ENCODE data around the gene ZBTB40. TPM values are rescaled to one million over a fixed set of nuclear protein-coding genes. Genes with fewer than 3 reads are reported as not detected.

The ZBTB40 gene
- total RNA-seq, 1 experiment from 2014 or later: 11.5 TPM

DNA sequence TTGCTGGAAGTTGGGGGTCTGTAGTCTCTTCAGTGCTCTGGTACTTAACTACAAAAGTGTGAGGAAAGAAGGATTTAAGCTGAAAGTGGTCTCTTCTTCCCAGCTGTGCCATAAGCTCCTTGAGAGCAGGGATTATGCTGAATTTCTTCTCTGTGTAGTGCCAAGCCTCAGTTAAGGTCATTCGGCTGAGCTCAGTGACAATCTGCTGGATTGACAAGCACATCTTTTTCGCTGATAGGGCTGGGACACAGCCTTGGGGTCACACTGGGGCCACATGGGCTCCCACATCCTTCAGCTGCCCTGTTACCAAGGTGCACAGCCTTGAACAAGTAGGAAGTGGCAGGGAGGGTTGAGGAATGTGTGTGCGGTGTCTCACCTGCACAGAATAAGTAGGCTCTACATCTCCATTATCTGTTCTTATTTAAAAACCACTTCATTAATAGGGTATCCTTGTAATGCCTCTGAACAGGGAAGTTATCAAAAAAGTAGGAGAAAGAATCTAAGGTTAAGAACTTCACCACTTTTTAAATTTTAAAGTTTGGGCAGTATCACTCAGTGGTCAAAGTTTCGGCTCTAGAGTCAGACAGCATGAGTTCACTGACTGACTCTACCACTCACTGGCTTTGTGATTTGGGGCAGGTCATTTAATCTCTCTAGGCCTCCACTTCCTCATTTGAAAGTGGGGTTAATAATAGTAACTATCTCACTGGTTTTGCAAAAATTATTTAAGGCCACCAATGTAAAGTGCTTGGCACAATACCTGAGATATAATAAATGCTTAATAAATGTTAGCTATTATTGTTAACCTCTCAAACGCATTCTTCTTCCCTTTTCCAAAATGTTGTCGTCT, 10.3 kb downstream of the ZBTB40 start:
- peak overlapping the region; percentile 35; the same call in 1 of the 2 replicates for H3K27ac Mint-ChIP-seq
- POLR2A ChIA-PET: no interaction called here

DNA sequence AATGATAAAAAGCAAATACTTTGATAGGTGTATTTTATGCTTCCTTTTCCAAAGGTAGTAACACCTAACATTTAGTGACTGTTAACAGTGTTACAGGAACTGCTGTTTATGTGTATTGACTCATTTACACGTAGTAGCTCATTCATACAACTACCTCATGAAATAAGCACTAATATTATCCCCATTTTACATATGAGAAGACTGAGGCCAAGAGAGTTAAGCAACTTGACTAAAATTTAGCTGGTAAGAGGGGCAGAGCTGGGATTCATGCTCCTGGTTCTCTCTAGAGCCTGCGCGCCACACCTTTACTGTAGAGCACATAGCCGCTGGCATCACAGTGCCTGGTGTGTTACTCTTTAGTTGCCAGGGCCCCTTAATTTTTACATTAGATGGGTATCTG, 11.3 kb downstream of the ZBTB40 start:
- CTCF ChIA-PET: no interaction called here
- peaks cover 23% of the 10 kb centered on the region for H3K4me1 Mint-ChIP-seq

More for the DNA sequence above, 10.3 kb downstream of the ZBTB40 start:
- DNase-seq (ENCODE audit: low spot score) (no peak), ATAC-seq (no peak)
- H3K27me3 Mint-ChIP-seq (ENCODE audit: low read depth): no peaks in the 10 kb centered on the region
- CTCF ChIA-PET: no interaction called here
- peaks cover 26% of the 10 kb centered on the region for H3K4me1 Mint-ChIP-seq
- no peaks in the 10 kb centered on the region for H3K36me3 Mint-ChIP-seq
- no peaks in the 10 kb centered on the region for H3K9me3 Mint-ChIP-seq
- no peak overlapping the region for H3K4me3 Mint-ChIP-seq
- TF ChIP-seq FOXP1 (CRISPR knock-in tag; IDR thresholded peaks at IDR 0.05; ENCODE audit: borderline replicate concordance) (no peak), ESRRA (CRISPR knock-in tag; IDR thresholded peaks at IDR 0.05; ENCODE audit: borderline replicate concordance) (no peak), PRRX2 (CRISPR knock-in tag; IDR thresholded peaks at IDR 0.05) (no peak), GTF2I (CRISPR knock-in tag; conservative IDR thresholded peaks at IDR 0.05) (no peak), KAT7 (CRISPR knock-in tag; IDR thresholded peaks at IDR 0.05; ENCODE audit: borderline replicate concordance) (no peak), JUN (CRISPR knock-in tag; IDR thresholded peaks at IDR 0.05) (no peak), ATF1 (CRISPR knock-in tag; IDR thresholded peaks at IDR 0.05) (no peak)
- TF ChIP-seq, protein P1, sequence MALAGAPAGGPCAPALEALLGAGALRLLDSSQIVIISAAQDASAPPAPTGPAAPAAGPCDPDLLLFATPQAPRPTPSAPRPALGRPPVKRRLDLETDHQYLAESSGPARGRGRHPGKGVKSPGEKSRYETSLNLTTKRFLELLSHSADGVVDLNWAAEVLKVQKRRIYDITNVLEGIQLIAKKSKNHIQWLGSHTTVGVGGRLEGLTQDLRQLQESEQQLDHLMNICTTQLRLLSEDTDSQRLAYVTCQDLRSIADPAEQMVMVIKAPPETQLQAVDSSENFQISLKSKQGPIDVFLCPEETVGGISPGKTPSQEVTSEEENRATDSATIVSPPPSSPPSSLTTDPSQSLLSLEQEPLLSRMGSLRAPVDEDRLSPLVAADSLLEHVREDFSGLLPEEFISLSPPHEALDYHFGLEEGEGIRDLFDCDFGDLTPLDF (CRISPR knock-in tag; IDR thresholded peaks at IDR 0.05): no peak
- TF ChIP-seq, protein P2, sequence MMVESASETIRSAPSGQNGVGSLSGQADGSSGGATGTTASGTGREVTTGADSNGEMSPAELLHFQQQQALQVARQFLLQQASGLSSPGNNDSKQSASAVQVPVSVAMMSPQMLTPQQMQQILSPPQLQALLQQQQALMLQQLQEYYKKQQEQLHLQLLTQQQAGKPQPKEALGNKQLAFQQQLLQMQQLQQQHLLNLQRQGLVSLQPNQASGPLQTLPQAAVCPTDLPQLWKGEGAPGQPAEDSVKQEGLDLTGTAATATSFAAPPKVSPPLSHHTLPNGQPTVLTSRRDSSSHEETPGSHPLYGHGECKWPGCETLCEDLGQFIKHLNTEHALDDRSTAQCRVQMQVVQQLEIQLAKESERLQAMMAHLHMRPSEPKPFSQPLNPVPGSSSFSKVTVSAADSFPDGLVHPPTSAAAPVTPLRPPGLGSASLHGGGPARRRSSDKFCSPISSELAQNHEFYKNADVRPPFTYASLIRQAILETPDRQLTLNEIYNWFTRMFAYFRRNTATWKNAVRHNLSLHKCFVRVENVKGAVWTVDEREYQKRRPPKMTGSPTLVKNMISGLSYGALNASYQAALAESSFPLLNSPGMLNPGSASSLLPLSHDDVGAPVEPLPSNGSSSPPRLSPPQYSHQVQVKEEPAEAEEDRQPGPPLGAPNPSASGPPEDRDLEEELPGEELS (CRISPR knock-in tag; IDR thresholded peaks at IDR 0.05): no peak
- TF ChIP-seq, protein P3, sequence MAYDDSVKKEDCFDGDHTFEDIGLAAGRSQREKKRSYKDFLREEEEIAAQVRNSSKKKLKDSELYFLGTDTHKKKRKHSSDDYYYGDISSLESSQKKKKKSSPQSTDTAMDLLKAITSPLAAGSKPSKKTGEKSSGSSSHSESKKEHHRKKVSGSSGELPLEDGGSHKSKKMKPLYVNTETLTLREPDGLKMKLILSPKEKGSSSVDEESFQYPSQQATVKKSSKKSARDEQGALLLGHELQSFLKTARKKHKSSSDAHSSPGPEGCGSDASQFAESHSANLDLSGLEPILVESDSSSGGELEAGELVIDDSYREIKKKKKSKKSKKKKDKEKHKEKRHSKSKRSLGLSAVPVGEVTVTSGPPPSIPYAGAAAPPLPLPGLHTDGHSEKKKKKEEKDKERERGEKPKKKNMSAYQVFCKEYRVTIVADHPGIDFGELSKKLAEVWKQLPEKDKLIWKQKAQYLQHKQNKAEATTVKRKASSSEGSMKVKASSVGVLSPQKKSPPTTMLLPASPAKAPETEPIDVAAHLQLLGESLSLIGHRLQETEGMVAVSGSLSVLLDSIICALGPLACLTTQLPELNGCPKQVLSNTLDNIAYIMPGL (CRISPR knock-in tag; IDR thresholded peaks at IDR 0.05): no peak
- TF ChIP-seq, protein P4, sequence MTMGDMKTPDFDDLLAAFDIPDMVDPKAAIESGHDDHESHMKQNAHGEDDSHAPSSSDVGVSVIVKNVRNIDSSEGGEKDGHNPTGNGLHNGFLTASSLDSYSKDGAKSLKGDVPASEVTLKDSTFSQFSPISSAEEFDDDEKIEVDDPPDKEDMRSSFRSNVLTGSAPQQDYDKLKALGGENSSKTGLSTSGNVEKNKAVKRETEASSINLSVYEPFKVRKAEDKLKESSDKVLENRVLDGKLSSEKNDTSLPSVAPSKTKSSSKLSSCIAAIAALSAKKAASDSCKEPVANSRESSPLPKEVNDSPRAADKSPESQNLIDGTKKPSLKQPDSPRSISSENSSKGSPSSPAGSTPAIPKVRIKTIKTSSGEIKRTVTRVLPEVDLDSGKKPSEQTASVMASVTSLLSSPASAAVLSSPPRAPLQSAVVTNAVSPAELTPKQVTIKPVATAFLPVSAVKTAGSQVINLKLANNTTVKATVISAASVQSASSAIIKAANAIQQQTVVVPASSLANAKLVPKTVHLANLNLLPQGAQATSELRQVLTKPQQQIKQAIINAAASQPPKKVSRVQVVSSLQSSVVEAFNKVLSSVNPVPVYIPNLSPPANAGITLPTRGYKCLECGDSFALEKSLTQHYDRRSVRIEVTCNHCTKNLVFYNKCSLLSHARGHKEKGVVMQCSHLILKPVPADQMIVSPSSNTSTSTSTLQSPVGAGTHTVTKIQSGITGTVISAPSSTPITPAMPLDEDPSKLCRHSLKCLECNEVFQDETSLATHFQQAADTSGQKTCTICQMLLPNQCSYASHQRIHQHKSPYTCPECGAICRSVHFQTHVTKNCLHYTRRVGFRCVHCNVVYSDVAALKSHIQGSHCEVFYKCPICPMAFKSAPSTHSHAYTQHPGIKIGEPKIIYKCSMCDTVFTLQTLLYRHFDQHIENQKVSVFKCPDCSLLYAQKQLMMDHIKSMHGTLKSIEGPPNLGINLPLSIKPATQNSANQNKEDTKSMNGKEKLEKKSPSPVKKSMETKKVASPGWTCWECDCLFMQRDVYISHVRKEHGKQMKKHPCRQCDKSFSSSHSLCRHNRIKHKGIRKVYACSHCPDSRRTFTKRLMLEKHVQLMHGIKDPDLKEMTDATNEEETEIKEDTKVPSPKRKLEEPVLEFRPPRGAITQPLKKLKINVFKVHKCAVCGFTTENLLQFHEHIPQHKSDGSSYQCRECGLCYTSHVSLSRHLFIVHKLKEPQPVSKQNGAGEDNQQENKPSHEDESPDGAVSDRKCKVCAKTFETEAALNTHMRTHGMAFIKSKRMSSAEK (CRISPR knock-in tag; IDR thresholded peaks at IDR 0.05; ENCODE audit: borderline replicate concordance): no peak

More for the DNA sequence above, 11.3 kb downstream of the ZBTB40 start:
- H3K4me3 Mint-ChIP-seq: no peak overlapping the region
- no peaks in the 10 kb centered on the region for H3K9me3 Mint-ChIP-seq
- ATAC-seq (no peak), DNase-seq (ENCODE audit: low spot score) (no peak)
- POLR2A ChIA-PET: no interaction called here
- H3K27ac Mint-ChIP-seq: no peak overlapping the region
- H3K36me3 Mint-ChIP-seq: no peaks in the 10 kb centered on the region
- H3K27me3 Mint-ChIP-seq (ENCODE audit: low read depth): no peaks in the 10 kb centered on the region
- TF ChIP-seq NR3C1 (CRISPR knock-in tag; conservative IDR thresholded peaks at IDR 0.05; ENCODE audit: low read depth) (no peak), ZNF121 (CRISPR knock-in tag; IDR thresholded peaks at IDR 0.05) (no peak)
